Measurements from ENCODE around the gene LRP10.

LRP10 gene

GRCh38 chr14:22919601-22919921 lies 48.0 kb downstream of the LRP10 start:
- DNase-seq (ENCODE audit: low spot score), result no peak

- no peak for DNase-seq (ENCODE audit: low spot score)
Measured at GRCh38 chr14:22920697-22921096, 49.2 kb downstream of the LRP10 start.

GRCh38 chr14:22922294-22922693 lies 50.8 kb downstream of the LRP10 start:
- DNase-seq (ENCODE audit: low spot score), result no peak

GRCh38 chr14:22923746-22924145 lies 52.2 kb downstream of the LRP10 start:
- DNase-seq (ENCODE audit: low spot score), result no peak

GRCh38 chr14:22925513-22925912 lies 54.0 kb downstream of the LRP10 start:
- DNase-seq (ENCODE audit: low spot score), result no peak

GRCh38 chr14:22926316-22926715 lies 54.8 kb downstream of the LRP10 start:
- DNase-seq (ENCODE audit: low spot score), result no peak

- peak; percentile 31 for DNase-seq (ENCODE audit: low spot score)
Measured at GRCh38 chr14:22928237-22929103, 56.9 kb downstream of the LRP10 start.

GRCh38 chr14:22929104-22929960 lies 57.8 kb downstream of the LRP10 start, which contains the start of gene PRMT5:
Gene PRMT5, minus strand, starts transcription at chr14:22929376. Its CDS starts 15 bp downstream, at chr14:22929361.
- peak; percentile 99 for DNase-seq (ENCODE audit: low spot score)

GRCh38 chr14:22929961-22930364 lies 58.4 kb downstream of the LRP10 start:
- DNase-seq (ENCODE audit: low spot score), result no peak
